Esophagus (tissue), 2 donors: ENCODE data around the gene IQSEC1. TPM values are rescaled to one million over a fixed set of nuclear protein-coding genes. Genes with fewer than 3 reads are reported as not detected.

ENCODE experiments used
- H3K27ac ChIP-seq, 2 donors: one replicate each; pipeline ENCODE4 v1.5.1; 2013; ENCODE audit warnings: low read depth in 2 of 2, mild to moderate bottlenecking in 2 of 2, inconsistent platforms in 1 of 2, low read length in 1 of 2, moderate library complexity in 1 of 2
- H3K27me3 ChIP-seq, 2 donors: one replicate each; pipeline ENCODE4 v1.6.1; 2013; ENCODE audit warnings: low read length in 2 of 2, control low read depth in 1 of 2, mild to moderate bottlenecking in 1 of 2; ENCODE audit not compliant: insufficient read depth in 2 of 2, control insufficient read depth in 1 of 2
- H3K36me3 ChIP-seq, 2 donors: one replicate each; pipeline ENCODE4 v1.6.1; 2013; ENCODE audit warnings: low read length in 1 of 2; ENCODE audit not compliant: control insufficient read depth in 2 of 2, insufficient read depth in 2 of 2
- H3K4me1 ChIP-seq, 2 donors: one replicate each; pipeline ENCODE4 v1.6.1; 2013; ENCODE audit warnings: low read length in 1 of 2; ENCODE audit not compliant: control insufficient read depth in 2 of 2, insufficient read depth in 2 of 2
- H3K4me3 ChIP-seq, 2 donors: one replicate each; pipeline ENCODE4 v1.5.1; 2013; ENCODE audit warnings: low read length in 2 of 2, mild to moderate bottlenecking in 2 of 2, low read depth in 1 of 2, moderate library complexity in 1 of 2
- H3K9me3 ChIP-seq, 2 donors: one replicate each; pipeline ENCODE4 v1.6.1; 2013; ENCODE audit warnings: mild to moderate bottlenecking in 2 of 2, low read depth in 1 of 2, low read length in 1 of 2, moderate library complexity in 1 of 2; ENCODE audit not compliant: control insufficient read depth in 2 of 2, insufficient read depth in 1 of 2
- WGBS, 2 donors: extraction: QIAGEN DNeasy Blood & Tissue Kit; methylation state at CpG; one replicate each; pipeline ENCODE4 v1.1.7; 2013; 5-methylcytosine and 5-hydroxymethylcytosine counted together
- polyA plus RNA-seq, 2 donors: library from polyadenylated mRNA; stranded (reverse); fragments of 200-250 nt; gene quantifications; one replicate each; pipeline ENCODE4 v1.2.3, GENCODE V29; 2013
- donor health status: healthy with polysubstance abuse.
- donor health status: Bipolar disorder and iron deficiency.

IQSEC1 gene
- polyA plus RNA-seq, 2 donors = 4.1 to 5.2 TPM

DNA sequence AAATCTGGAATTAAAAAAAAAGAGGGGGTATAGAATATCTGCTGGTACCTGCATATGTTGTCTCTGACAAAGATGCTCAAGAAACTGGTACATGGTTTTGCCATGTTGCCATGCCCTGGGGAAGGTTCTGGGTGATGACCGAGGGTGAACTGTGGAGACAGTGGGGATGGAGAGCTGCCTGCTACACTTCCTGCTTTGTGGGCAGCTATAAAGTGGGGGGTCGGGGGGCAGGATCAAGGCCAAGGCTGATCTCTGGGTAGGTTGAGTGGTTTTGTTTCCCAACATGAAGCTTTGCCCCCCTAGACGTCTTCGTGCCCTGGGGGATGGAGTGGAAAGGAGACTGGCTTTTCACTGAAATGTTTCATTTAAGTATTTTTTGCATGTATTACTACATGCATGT is 74.6 kb downstream of the IQSEC1 start:
- no peak overlapping the region for H3K4me3 ChIP-seq
- peaks cover 0 to 3% of the 10 kb centered on the region in 2 donors for H3K4me1 ChIP-seq
- H3K27me3 ChIP-seq = no peaks in the 10 kb centered on the region
- no peaks in the 10 kb centered on the region for H3K36me3 ChIP-seq
- WGBS, 2 donors = 64 to 73% methylated on average over 4 of the region's 4 CpGs
- no peak overlapping the region for H3K27ac ChIP-seq
- no peaks in the 10 kb centered on the region for H3K9me3 ChIP-seq

DNA sequence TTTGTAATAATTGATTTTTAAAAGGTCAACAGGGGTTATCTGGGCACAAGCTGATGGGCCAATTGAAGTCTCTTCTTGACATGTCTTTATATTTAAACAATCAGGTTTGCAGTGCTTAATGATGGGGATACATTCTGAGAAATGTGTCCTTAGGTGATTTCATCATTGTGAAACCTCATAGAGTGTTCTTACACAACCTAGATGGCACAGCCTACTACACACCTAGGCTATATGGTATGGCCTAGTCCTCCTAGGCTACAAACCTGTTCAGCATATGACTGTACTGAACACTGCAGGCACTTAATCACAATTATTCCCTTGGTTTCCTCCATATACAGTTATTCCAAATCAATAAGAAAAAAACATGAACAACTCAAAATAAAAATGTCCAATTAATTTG is 75.8 kb downstream of the IQSEC1 start:
- Histone ChIP-seq H3K36me3 (no peaks in the 10 kb centered on the region), H3K4me3 (no peak overlapping the region), H3K4me1 (peaks cover 0 to 7% of the 10 kb centered on the region in 2 donors), H3K9me3 (no peaks in the 10 kb centered on the region), H3K27ac (no peak overlapping the region), H3K27me3 (no peaks in the 10 kb centered on the region)

DNA sequence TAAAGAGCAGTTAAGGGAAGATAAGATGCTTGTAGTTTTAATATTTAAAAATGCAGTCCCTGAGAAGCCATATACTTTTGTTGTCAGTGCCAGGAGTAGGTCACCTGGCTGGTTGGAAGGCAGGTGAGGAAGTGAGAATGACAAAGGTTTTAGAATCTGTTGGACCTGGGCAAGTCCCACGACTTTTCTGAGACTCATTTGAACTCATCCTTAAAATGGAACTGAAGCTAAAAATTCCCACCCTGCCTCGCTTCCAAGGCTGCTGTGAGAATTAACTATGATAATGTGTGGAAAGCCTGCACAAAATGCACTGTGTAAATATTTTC is 77.1 kb downstream of the IQSEC1 start:
- H3K27ac ChIP-seq = no peak overlapping the region
- H3K27me3 ChIP-seq = no peaks in the 10 kb centered on the region
- no peaks in the 10 kb centered on the region for H3K9me3 ChIP-seq
- peaks cover 0 to 13% of the 10 kb centered on the region in 2 donors for H3K4me1 ChIP-seq
- 47 to 49% methylated on average over 2 of the region's 2 CpGs for WGBS, 2 donors
- H3K4me3 ChIP-seq = no peak overlapping the region
- no peaks in the 10 kb centered on the region for H3K36me3 ChIP-seq

GRCh38 chr3:12995389-12996180 is 77.6 kb downstream of the IQSEC1 start:
- WGBS, 2 donors = 73 to 74% methylated on average over 10 of the region's 10 CpGs
- Histone ChIP-seq H3K4me3 (no peak overlapping the region), H3K27me3 (no peaks in the 10 kb centered on the region), H3K27ac (peak overlapping the region; percentile 22 to 70), H3K36me3 (no peaks in the 10 kb centered on the region), H3K9me3 (no peaks in the 10 kb centered on the region), H3K4me1 (peaks cover 0 to 15% of the 10 kb centered on the region in 2 donors)

- H3K27ac ChIP-seq = peak overlapping the region; percentile 22 to 70
- 0 to 1% methylated on average over 57 to 58 of the region's 58 CpGs for WGBS, 2 donors
- H3K4me1 ChIP-seq = peaks cover 0 to 15% of the 10 kb centered on the region in 2 donors
- no peaks in the 10 kb centered on the region for H3K27me3 ChIP-seq
- no peaks in the 10 kb centered on the region for H3K9me3 ChIP-seq
- peak overlapping the region; percentile 66 to 68 for H3K4me3 ChIP-seq
- no peaks in the 10 kb centered on the region for H3K36me3 ChIP-seq
Observed at GRCh38 chr3:12994607-12995388, 78.4 kb downstream of the IQSEC1 start.

GRCh38 chr3:12994357-12994606 is 78.9 kb downstream of the IQSEC1 start:
- peak overlapping the region; percentile 16 to 65 for H3K27ac ChIP-seq
- no peaks in the 10 kb centered on the region for H3K27me3 ChIP-seq
- H3K9me3 ChIP-seq = no peaks in the 10 kb centered on the region
- peak overlapping the region; percentile 66 to 68 for H3K4me3 ChIP-seq
- WGBS, 2 donors = 1% methylated on average over 19 to 25 of the region's 25 CpGs
- peaks cover 0 to 13% of the 10 kb centered on the region in 2 donors for H3K4me1 ChIP-seq
- H3K36me3 ChIP-seq = no peaks in the 10 kb centered on the region

DNA sequence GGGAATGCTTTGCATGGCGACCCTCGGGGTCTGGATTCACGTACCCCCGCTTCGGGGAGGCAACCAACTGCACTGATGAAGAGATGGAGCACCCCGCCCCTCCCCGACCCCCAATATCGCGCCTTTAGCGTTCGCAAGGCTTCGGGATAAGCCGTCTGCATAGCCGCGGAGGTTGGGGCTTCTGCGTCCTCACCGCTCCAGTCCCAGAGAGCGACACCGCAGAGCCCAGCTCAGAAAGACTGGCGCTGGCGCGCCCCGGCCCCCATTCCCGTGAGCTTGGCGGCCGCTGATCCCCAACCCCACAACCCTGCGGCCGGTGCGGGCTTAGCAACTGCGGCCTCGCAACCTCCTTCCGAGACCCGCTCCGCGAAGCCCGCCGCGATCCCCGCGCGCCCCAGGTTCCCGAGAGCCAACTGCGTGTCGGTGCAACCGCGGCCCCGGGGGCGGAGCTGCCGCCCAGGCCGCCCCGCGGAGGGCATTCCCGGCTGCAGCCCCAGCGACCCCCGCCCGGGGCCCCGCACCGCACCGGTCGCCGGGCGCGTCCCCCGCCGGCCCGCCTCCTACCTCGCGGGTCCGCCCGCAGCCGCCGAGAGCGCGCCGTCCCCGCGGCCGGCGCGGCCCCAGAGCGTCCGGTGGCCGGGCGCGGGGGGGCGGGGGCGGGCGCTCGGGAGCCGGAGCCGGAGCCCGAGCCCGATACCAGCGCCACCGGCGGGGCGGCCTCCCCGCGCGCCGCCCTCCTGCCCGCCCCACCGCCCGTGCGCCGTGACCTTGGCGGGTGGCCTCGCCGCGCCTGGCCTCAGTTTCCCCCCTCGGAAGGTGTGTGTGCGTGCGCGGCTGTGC is 79.5 kb downstream of the IQSEC1 start:
- Histone ChIP-seq H3K27me3 (no peaks in the 10 kb centered on the region), H3K9me3 (no peaks in the 10 kb centered on the region), H3K27ac (peak overlapping the region; percentile 14 to 65), H3K36me3 (no peaks in the 10 kb centered on the region), H3K4me1 (peaks cover 0 to 11% of the 10 kb centered on the region in 2 donors), H3K4me3 (peak overlapping the region; percentile 66 to 68)
- WGBS, 2 donors = 1% methylated on average over 71 to 114 of the region's 114 CpGs

GRCh38 chr3:12992629-12993516 is 80.4 kb downstream of the IQSEC1 start:
- Histone ChIP-seq H3K27ac (no peak overlapping the region), H3K4me1 (peaks cover 0 to 11% of the 10 kb centered on the region in 2 donors), H3K4me3 (peak overlapping the region in 1 of 2 donors; percentile 66), H3K36me3 (no peaks in the 10 kb centered on the region), H3K27me3 (no peaks in the 10 kb centered on the region), H3K9me3 (no peaks in the 10 kb centered on the region)
- 24 to 27% methylated on average over 21 to 24 of the region's 24 CpGs for WGBS, 2 donors

- no peaks in the 10 kb centered on the region for H3K9me3 ChIP-seq
- H3K4me1 ChIP-seq = peaks cover 0 to 14% of the 10 kb centered on the region in 2 donors
- H3K27ac ChIP-seq = no peak overlapping the region
- H3K4me3 ChIP-seq = no peak overlapping the region
- no peaks in the 10 kb centered on the region for H3K27me3 ChIP-seq
- 71 to 85% methylated on average over 9 of the region's 9 CpGs for WGBS, 2 donors
- no peaks in the 10 kb centered on the region for H3K36me3 ChIP-seq
Observed at GRCh38 chr3:12991861-12992281, 81.4 kb downstream of the IQSEC1 start.
